Right hindlimb (tissue), 1 donor: Measurements from ENCODE around the gene PIK3C2B.
A peak's percentile ranks its signal among the peaks of the same experiment; 100 is the strongest.
"Not testable (repeated sequence)": the region's sequence is repeated elsewhere in the genome, so short reads cannot be mapped to it uniquely, and the experiment has no call there.

Source experiments
- DNase-seq: peaks from one replicate; pipeline ENCODE4 v3.0.0-alpha.2; 2018

Gene PIK3C2B

GRCh38 chr1:204506201-204506968 is 11.8 kb upstream of the PIK3C2B start:
- DNase-seq: peak; percentile 85

- DNase-seq: no peak
Measured at GRCh38 chr1:204505674-204506200, 11.1 kb upstream of the PIK3C2B start.

DNA sequence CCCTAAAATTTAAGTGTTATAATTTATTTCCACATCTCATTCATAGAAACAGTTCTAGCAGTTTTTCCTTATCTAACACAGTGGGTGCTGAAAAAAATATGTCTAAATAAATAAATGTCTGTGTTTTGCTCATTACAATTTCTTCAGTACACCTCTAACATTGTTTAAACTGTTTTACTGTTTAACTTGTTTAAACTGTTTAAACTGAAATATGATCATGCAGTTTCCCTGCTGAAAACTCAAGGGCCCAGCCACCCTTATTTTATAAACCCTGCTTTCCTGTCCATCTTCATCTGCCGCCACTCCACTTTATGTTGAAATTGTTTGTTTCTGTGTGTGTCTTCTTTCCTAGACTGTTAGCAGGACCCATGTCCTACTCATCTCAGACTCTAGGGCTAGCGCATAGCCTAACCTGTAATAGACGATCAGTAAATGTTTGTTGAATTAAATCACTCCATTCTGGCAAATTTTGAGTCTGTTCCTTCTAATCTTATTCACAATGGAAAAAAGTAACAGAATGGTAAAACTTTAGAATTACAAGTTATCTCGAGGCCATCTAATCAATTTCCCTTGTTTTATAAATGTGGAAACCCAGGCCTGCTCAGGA is 9.4 kb upstream of the PIK3C2B start:
- no peak for DNase-seq

- no peak for DNase-seq
Measured at GRCh38 chr1:204503122-204503912, 8.7 kb upstream of the PIK3C2B start.

GRCh38 chr1:204502241-204502640 is 7.6 kb upstream of the PIK3C2B start:
- no peak for DNase-seq

GRCh38 chr1:204499511-204500468 is 5.2 kb upstream of the PIK3C2B start:
- no peak for DNase-seq

DNA sequence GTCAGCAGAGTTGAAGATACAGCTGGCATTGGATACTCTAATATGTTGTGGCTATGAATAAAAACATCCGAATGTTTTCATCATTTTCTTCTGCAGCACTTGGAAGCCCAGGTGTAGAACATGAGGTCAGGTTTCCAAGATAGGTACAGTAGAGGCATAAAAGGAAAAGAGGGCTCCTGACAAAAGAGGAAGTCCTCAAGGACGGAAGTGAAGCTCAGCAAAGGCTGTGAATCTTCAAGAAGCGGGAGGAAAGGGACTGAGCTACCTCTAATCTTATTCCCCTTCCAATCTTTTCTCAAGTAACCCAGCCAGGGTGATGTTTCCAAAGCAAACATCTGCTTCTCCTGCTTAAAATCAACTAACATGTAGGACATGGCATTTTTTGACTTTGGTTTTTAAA is 4.4 kb upstream of the PIK3C2B start:
- DNase-seq: no peak

DNA sequence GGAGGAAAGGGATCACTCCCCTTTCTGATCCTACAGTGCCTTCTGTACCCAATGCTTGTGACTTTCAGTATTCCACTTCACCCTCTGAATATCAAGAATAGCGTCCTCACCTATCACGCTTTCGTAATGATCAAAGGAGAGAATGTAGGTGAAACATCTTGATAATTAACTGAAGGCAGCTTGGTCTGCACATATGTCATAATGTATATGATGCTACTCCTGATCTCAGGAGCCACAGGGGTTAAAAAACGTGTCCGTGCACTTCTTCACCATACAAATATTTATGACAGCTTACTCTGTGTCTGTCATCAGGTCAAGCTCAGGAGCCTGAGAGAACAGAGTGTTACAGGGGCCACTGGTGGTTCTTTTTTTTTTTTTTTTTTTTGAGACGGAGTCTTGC is 1.2 kb upstream of the PIK3C2B start:
- DNase-seq: no peak

GRCh38 chr1:204495078-204495753 is 611 bp upstream of the PIK3C2B start:
- DNase-seq: no peak

DNA sequence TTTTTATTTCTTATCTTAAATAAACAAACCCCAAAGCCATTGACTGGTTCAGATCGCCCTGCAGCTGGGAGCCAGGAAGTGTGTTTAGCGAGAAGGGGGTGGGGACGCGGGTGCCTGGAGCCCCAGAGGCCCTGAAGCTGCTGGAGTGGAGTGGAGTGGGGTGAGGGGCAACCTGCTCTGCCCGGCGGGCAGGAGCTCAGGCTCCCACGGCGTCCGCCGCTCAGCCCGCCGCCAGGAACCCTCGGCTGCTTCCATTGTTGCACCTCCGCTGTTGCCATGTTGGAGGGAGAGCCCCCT is 673 bp downstream of the PIK3C2B start:
- peak; percentile 52 for DNase-seq

GRCh38 chr1:204493145-204493983 is 1.2 kb downstream of the PIK3C2B start:
- DNase-seq: peak; percentile 83

GRCh38 chr1:204491655-204492054 is 3.0 kb downstream of the PIK3C2B start:
- no peak for DNase-seq

- no peak for DNase-seq
Measured at GRCh38 chr1:204487256-204487615, 7.4 kb downstream of the PIK3C2B start.

DNA sequence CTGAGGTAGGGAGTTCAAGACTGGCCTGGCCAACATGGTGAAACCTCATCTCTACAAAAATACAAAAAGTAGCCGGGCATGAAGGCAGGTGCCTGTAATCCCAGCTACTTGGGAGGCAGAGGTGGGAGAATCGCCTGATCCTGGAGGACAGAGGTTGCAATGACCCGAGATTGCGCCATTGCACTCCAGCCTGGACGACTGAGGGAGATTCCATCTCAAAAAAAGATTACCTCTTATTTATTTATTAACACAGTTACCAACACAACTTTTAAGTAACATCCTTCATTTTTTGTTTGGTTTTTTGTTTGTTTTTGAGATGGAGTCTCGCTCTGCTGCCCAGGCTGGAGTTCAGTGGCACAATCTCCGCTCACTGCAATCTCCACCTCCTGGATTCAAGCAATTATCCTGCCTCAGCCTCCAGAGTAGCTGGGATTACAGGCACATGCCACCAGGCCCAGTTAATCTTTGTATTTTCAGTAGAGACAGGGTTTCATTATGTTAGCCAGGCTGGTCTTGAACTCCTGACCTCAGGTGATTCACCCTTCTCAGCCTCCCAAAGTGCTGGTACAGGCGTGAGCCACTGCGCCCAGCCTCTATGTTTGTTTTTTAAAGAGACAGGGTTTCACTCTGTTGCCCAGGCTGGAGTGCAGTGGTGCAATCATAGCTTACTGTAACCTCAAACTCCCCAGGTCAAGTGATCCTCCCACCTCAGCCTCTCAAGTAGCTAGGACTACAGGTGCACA is 7.9 kb downstream of the PIK3C2B start:
- DNase-seq: not testable (repeated sequence)

DNA sequence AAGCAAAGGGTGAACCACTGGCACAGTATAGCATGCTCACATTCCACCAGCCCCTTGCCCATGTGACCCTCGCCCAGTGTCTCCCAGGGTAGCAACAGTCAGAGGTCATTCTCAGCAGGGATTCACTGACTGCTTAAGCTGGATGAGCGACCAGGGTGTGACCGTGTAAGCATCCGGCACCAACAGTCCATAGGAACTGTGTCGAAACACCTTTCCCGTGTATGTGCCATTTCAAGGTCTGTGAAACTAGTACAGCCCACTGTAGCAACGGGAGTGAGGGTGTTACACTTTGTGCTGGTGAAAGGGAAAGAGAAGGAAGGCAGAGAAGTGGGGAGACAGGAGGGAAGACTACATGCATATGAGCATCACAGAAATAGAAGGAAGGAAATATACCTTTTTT is 10.8 kb downstream of the PIK3C2B start:
- DNase-seq: no peak

GRCh38 chr1:204480515-204480914 is 14.1 kb downstream of the PIK3C2B start:
- peak; percentile 60 for DNase-seq

DNA sequence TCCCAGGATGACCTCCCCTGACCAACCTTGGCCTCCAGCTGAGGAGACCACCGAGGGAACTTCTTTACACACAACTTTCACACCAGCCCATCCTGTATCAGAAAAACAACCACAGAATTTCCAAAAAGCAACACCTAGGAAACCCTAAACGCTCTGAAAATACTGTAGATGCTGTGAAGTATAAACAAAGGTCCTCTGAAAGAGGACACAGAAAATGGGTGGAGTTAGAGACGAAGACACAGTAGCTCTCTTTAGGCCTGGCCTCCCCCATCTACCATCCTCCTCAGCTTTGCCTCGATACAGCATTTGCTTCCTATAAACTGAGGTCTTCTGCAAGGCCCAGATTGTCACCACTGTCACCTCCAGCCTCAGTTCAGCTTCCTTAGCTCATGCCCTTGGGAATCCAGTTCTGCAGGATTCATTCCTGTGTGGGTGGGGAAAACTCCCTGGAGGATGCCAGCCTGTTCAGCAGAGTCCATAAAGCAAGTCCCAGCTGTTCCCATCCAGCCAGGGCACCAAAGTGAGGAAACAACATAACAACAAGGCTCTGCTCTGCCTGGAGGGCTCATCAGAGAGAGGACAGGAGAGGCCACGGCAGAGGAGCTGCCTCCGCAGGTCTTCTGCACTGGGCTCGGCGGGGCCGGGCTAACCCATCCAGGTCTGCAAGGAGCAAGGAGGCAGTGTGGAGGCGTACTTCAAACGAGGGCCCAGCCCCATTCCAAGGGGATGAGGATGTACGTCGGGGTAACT is 15.0 kb downstream of the PIK3C2B start:
- DNase-seq: no peak

DNA sequence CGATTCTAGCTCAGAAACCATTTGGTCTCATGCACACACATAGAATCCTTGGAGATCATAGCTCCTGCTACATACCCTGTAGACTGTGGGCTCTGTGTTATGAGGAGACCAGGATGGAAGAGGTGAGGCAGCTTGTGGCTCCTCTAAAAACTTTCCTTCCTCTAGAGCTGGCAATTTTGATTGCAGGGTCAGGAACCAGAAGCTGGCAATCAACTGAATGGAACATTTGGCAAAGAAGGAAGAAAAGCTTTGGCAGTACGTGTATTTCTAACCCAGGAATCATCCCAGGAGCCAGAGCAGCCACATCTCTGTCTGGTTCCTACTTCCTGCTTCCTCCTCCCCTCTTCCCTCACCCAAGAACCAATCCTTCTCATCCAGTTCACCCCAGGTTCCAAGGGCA is 15.7 kb downstream of the PIK3C2B start:
- no peak for DNase-seq

DNA sequence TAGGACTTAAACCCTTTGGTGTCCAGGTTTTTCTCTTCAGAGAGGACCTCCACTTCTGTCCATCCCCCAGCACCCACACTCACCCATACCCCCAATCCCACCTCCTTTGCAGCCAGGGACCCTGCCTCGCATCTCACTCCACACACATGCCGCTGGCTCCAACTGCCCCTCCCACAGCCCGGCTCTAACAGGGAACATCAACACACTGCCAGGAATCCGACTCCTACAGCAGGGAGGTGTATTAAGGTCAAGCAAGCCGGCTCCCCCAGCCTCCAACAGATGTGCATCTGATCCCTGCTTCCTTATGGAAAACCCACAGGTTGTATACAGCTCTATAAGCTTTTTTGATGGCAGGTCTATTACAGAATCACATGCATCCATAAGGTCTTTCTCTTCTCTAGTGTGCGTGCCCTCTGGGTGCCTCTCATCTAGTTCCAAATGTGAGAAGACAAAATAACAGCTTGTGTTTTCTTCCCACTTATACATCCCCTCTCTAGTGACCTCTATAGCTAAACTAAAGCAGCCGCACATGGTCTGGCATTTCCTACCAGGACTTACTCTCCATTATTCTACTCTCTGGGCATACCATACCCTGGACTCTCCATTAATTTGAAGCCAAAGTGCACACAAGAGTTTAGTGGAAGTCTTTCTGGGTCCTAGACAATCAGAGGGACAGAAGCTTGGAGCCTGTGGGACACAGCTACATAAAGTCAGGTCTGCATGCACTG is 16.3 kb downstream of the PIK3C2B start:
- DNase-seq: no peak
